HG03342 (cell line): Measurements from ENCODE around the gene CA6.
"Not testable (repeated sequence)": the region's sequence is repeated elsewhere in the genome, so short reads cannot be mapped to it uniquely, and the experiment has no call there.

ENCODE experiments used
- ATAC-seq: cut with Tn5 transposase; IDR thresholded peaks from one replicate; pipeline ENCODE4 v1.9.1; 2021; ENCODE audit warnings: mild to moderate bottlenecking, moderate library complexity; ENCODE audit not compliant: unreplicated experiment

The CA6 gene

DNA sequence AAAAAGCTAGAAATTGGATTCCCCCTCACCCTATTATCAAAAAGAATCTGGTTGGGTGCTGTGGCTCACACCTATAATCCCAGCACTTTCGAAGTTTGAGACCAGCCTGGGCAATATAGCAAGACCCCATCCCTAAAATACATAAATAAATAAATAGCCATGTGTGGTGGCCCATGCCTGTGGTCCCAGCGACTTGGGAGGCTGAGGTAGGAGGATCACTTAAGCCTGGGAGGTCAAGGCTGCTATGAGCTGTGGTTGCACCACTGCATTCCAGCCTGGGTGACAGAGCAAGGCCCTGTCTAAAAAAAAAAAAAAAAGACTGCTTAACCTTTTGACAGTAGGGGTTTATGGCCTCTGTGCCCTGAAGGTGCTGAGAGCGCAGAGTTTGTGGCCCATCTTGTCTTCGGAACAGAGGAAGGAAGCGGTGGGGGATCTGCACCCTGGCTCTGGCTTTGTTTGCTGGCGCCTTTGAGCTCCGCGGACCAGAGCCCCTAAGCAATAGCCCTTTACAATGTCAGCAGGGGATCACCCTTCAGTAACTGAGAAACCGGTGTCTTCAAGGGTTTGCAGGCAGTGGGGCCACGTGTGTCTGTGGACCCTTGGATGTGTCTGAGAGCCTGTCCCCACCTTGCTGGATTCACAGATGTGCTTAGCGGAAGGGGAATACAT is 58.5 kb downstream of the CA6 start:
- ATAC-seq = no peak

GRCh38 chr1:9004700-9005394 is 59.2 kb downstream of the CA6 start:
- peak; percentile 52 for ATAC-seq

GRCh38 chr1:9005395-9005708 is 59.7 kb downstream of the CA6 start:
- ATAC-seq = no peak

DNA sequence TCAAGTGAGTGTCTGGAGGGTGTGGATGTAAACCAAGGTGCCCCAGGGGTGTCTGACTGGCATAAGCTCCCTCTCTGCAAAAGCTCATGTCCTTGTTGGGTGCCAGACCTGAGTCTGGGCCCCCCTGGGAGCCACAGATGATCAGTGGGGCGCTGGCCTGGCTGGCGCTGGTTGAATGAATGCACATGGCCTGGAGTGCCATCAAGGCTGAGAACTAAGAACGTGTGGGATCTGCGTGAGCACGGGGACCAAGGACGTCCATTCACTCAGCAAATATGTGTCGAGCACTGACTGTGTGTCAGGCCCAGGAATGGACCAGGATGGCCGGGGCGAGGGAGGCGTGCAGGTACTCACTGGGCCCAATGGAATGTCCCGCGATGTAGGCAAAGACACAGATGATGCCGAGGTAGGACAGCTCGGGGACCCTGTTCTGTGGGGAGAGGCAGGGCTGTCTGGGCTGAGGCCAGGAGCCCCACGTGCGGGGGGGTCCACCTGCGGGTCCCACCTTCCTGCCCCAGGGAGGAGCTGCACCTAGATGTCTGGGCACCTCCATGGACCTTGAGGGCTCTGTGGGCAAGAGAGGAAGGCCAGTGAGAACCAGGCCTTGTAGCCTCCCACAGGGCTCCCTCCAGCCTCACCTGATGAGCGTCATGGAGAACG is 61.4 kb downstream of the CA6 start:
- no peak for ATAC-seq

- ATAC-seq = no peak
These were observed 62.6 kb downstream of the CA6 start for GRCh38 chr1:9008236-9008635.

GRCh38 chr1:9009438-9010370 is 64.0 kb downstream of the CA6 start:
- ATAC-seq = no peak

DNA sequence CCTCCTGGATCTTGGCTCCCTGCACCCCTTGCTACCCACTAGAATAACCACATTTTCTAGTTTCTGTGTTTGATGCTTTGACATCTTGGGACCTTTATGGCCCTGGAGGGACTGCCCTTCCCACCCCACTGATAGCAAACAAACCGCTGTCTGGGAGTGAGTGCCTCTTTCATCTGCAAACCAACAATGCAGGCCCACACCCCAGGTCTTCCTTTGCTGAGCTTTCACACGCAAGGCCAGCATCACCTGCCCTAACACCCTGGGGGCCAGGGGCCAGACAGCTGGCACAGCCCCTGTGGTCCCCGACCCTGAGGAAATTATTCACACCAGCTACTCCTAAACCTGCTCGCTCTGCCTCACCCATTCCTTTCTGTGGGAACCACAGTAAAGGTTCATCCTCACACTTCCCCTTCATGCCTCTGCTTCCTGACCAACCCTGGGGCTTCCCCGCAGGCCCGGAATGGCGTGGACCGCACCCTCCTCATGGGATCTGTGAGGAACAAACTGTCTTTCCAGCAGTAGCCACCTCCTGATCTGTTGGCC is 65.2 kb downstream of the CA6 start:
- peak; percentile 37 for ATAC-seq

DNA sequence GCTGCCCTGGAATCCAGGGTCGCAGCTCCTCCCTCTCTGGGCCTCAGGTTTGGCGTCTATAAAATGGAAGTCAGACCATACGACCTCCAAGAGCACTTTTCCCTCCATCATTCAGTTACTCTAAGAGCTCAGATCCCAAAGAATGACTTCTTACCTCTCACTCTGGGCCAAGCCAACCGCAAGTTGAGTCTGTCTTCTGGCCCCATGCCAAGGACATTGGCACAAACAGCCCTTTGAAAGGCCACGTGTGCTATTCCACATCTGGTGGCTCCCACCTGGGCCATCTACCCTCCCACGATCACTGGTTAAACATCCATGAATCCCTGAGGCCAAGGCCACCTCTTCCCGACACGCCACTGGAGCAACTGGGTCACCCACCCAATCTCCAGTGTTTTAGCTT is 68.2 kb downstream of the CA6 start:
- ATAC-seq = no peak

DNA sequence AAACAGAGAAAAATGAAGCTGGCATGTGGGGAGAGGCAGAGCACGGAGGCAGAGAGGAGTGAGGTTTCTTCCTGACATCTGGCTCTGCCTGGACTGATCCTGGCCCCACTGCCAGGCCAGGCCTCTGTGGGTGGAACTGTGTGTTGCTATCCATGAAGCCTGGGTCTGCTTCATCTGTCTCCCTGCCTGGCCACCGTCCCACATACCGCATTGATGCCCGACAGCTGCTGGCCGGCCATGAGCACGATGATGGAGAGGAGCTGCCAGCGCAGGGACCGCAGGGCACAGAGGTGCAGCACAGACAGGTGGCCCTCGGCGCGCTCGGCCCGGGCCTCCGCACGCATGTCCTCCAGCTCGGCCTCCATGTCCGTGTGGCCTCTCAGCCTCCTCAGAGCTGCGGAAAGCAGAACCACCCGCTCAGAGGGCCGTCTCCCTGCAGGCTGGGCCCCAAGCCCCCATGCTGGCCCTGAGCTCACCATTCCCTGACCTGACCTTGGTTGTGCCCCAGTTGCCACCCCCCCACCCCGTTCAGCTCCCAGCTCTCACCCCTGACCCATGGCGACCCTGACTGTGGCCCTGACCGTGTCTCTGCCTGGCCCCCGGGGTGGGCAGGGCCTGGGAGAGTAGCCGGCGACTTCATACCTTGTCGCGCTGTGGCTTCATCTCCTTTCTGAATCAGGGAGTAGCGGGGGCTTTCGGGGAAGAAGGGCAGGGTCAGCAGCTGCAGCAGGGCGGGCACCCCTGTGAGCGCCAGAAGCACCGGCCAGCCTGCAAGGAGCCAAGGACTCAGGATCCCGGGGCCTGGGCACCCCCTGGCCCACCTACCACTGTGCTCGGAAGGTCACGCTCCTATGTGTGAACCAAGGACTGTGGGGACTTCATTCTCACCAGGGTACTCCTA is 69.1 kb downstream of the CA6 start:
- no peak for ATAC-seq

- ATAC-seq = no peak
These were observed 70.8 kb downstream of the CA6 start for GRCh38 chr1:9016455-9016854.

- ATAC-seq = no peak
These were observed 72.7 kb downstream of the CA6 start for GRCh38 chr1:9018333-9018732.

DNA sequence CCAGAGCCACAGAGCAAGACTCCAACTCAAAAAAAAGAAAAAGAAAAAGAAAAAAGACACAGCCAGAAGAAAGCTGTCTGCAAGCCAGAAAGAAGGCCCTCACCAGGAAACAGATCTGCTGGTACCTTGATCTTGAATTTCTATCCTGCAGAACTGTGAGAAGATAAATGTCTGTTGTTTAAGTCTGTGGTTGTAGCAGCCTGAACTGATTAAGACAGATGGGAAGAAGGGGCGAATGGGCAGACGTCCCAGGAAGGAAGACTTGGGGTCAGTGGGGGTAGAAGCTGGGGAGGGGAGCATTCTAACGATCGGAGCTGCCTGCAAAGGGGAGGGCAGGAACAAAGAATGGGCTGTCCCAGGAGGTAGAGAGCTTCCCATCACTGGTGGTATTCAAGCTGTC is 74.2 kb downstream of the CA6 start:
- no peak for ATAC-seq

- no peak for ATAC-seq
These were observed 74.6 kb downstream of the CA6 start for GRCh38 chr1:9020305-9020704.

GRCh38 chr1:9022026-9022738 is 76.5 kb downstream of the CA6 start:
- ATAC-seq = not testable (repeated sequence)

- no peak for ATAC-seq
These were observed 77.1 kb downstream of the CA6 start for GRCh38 chr1:9022773-9023172.
